Panc1 (cell line): Measurements from ENCODE around the gene PGAM1.

ENCODE experiments used
- POLR2AphosphoS5 ChIP-seq: IDR thresholded peaks from 2 replicates; pipeline ENCODE4 v1.6.1; 2012; ENCODE audit warnings: mild to moderate bottlenecking, low read depth, low read length, moderate library complexity
- SIN3A ChIP-seq: IDR thresholded peaks from 2 replicates; pipeline ENCODE4 v1.6.1; 2012; ENCODE audit warnings: low read depth, mild to moderate bottlenecking, low read length, moderate library complexity, borderline replicate concordance; ENCODE audit not compliant: insufficient read depth
- TF ChIP-seq, protein P1 (sequence below): fragments of 450-650 bp; IDR thresholded peaks from 2 replicates; pipeline ENCODE4 v1.5.1; 2017; ENCODE audit warnings: mild to moderate bottlenecking

DNA sequence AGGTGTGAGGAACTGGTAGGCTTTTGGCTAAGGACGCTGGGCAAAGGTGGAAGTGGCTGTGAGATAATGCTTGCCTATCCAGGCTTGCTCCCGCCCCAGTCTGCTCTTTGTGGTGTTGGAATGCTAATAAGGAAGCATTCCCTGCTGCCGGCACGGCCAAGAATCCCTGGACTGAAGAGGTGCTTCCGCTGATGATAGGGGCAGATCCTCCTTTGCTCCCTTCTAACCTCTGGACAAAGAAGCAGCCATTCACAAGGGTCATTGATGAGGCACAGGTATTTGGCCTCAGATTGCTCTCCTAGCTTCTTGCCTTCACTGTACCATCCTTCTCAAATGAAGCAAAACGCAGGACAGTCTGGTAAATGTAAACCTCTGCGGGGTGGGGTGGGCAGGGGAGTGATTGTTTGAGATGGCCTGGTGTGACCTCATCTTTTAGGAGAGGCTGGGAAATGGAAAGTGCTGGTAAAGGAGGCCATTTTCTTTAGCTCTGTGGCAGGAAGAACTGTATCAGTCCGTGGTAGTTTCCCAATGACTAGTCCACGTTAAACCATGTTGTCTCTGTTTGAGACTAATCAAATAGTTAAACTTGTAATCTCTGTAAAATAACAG, 1.7 kb downstream of the PGAM1 start:
- TF ChIP-seq, protein P1, sequence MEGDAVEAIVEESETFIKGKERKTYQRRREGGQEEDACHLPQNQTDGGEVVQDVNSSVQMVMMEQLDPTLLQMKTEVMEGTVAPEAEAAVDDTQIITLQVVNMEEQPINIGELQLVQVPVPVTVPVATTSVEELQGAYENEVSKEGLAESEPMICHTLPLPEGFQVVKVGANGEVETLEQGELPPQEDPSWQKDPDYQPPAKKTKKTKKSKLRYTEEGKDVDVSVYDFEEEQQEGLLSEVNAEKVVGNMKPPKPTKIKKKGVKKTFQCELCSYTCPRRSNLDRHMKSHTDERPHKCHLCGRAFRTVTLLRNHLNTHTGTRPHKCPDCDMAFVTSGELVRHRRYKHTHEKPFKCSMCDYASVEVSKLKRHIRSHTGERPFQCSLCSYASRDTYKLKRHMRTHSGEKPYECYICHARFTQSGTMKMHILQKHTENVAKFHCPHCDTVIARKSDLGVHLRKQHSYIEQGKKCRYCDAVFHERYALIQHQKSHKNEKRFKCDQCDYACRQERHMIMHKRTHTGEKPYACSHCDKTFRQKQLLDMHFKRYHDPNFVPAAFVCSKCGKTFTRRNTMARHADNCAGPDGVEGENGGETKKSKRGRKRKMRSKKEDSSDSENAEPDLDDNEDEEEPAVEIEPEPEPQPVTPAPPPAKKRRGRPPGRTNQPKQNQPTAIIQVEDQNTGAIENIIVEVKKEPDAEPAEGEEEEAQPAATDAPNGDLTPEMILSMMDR, result no peak
- TF ChIP-seq SIN3A (no peak), POLR2AphosphoS5 (peak; percentile 12; the same call in 1 of the 2 replicates)
